GM21423 (cell line): ENCODE results near the gene PSG5.
"Not testable (repeated sequence)": the region's sequence is repeated elsewhere in the genome, so short reads cannot be mapped to it uniquely, and the experiment has no call there.

Experiments
- ATAC-seq: cut with Tn5 transposase; IDR thresholded peaks from one replicate; pipeline ENCODE4 v1.9.1; 2021; ENCODE audit warnings: mild to moderate bottlenecking, moderate library complexity; ENCODE audit not compliant: unreplicated experiment

Gene PSG5

DNA sequence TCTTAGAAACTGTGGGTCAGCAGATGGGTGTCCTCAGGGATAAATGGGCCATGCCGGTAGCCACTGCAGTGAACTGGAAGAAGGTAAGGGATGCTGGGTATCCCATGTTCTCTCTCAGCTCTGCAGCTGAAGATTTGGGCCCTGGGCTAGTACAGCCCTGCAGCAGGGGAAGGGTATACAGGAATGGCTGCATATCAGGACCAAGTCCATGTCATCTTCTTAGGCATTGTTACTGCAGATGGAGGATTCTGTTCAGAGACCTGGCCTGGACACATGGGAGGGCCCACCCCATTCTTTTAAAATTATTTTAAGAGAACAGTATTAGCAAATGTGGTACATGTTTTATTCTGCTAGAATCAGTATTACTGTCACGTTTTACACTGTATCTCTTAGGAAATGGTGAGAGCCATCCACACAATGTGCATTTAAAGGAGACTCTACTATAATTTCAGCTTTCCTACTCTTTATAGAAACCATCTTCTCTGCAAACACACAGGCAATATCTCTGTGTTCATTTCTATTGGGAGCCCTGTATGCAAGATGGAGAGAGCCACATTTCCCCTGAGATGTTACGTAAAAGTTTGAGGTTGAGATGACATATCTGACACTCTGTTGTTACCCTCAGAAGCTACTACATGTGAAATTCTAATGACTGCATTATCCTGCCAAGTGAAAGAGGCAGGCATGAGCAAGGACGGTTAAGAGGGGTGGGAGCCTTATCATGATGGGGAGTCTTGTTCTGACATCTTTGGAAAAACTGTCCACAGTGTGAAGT lies 6.2 kb upstream of the PSG5 start:
- ATAC-seq, result not testable (repeated sequence)

DNA sequence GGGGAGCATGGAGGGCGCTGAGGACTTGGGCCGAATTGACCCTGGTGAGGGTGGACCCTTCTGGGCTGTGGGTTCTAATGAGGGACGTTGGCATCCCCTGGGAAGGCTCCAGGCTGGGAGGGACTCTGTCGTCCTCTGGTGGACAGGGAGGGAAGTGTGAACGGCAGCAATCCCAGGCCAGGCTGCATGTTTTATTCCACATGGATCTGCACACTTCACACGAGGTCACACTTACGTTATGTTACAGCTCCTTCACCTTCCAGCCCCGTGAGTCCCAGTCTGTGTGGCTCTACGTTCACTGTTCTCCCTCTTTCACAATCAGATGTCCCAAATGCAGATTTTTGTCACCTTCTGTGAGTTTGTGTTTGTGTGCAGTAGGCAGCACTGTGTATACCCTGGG lies 1.8 kb upstream of the PSG5 start:
- ATAC-seq, result not testable (repeated sequence)

DNA sequence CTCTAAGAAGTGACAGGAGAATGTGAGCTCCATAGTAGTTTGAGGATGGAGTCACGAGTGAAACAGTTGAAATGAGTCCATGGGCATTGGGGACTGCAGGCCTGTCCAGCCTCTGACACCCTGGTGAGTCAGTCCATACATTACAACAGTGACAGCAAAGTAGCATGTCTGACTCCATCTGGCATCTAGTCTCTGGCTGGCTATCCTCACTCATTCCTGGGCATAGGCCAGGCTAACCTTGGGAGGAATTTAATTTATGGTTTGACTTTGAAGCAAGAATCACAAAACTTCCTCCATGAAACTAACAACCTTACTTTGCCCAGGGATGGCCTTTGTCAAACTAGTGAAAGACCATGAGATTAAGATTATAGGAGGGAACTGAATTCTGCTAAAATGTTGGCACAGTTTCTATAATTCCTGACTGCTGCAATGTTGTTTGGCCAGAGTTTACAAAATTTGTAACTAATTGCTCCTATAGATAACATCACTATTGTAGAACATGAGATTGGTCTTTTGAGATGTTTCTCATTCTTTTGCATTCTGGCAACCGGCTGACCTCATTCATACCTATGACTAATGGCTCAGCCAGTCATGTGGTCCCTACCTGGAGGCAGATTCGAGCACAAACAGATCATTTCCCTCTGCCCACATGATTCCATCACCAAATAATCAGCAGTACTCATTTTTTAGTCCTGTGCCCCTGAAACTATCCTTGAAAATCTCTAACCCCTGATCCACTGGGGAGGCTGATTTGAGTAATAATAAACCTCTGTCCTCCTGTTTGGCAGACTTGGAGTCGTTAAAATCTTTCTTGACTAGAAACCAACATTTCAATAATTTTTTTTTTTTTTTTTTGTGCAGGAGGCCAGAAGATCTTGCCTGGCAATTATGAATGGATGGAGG lies 4.2 kb downstream of the PSG5 start:
- ATAC-seq, result not testable (repeated sequence)

GRCh38 chr19:43179569-43180147 lies 6.7 kb downstream of the PSG5 start:
- ATAC-seq, result not testable (repeated sequence)

DNA sequence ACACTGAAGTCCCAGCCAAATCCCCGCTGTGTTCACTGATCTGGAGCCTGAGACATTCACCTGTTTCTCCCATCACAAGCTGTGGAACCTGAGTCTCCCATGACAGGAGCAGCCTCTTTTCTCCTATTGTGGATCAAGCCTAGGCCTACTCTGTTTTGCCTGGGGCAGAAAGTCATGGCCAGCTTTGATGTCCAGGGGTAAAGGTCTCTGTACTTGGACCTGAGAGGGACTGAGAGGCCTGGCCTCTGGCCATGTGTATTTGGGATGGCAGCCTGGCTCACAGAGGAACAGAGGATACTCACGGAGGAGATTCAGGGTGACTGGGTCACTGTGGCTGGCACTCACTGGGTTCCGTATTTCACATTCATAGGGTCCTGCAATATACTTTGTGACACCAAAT lies 7.8 kb downstream of the PSG5 start:
- ATAC-seq, result not testable (repeated sequence)

GRCh38 chr19:43165906-43166305 lies 20.4 kb downstream of the PSG5 start:
- ATAC-seq, result not testable (repeated sequence)

- ATAC-seq, result not testable (repeated sequence)
These were observed 23.2 kb downstream of the PSG5 start for GRCh38 chr19:43163135-43163534.

- ATAC-seq, result not testable (repeated sequence)
These were observed 24.1 kb downstream of the PSG5 start for GRCh38 chr19:43162261-43162660.

- ATAC-seq, result no peak
These were observed 34.1 kb downstream of the PSG5 start for GRCh38 chr19:43152214-43152613.

- ATAC-seq, result not testable (repeated sequence)
These were observed 36.5 kb downstream of the PSG5 start for GRCh38 chr19:43149788-43150187.

DNA sequence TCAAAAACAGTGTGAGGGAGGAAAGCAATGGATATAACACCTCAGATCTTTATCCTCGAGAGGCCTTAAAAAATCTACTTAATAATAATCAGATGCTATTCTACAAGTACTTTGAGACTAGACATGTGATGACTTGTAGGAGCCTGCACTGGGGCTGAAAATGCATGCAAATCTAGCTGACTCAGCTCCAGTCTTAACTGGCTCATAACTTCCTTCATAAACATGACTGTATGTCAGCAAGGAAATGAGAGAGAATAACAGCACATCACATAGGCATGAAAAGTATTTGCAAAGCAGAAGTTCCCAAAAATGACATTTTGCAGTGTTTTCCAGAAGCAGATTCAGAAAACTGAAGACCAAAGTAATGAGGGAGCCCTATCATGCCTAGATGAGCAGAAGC lies 38.1 kb downstream of the PSG5 start:
- ATAC-seq, result no peak

GRCh38 chr19:43141763-43142162 lies 44.6 kb downstream of the PSG5 start:
- ATAC-seq, result not testable (repeated sequence)

- no peak for ATAC-seq
These were observed 53.6 kb downstream of the PSG5 start for GRCh38 chr19:43132696-43133095.

DNA sequence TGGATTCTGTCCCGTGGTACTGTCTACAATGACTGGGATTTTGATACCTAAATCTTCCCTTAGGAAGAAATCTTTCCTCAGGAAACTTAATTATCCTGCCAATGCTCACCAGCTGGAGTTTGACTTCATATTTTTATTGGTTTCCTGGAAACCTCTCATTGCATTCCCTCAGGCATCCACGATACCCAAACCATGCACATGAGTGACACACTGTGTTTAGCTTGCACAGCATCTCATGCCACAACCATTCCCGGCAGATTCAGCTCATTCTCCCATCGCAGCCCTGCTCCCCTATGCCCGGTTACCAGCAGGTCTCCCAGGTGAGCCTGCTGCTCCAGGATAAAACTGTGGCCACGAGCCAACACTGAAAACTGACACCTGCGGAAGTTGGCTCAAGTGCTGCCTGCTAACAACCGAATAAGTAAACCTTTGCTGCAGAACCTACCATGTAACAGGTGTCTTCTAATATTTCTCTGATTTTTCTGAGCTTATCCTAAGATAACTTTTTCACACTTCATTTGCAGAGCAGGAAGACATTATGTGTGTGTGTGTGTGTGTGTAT lies 55.0 kb downstream of the PSG5 start:
- ATAC-seq, result not testable (repeated sequence)

DNA sequence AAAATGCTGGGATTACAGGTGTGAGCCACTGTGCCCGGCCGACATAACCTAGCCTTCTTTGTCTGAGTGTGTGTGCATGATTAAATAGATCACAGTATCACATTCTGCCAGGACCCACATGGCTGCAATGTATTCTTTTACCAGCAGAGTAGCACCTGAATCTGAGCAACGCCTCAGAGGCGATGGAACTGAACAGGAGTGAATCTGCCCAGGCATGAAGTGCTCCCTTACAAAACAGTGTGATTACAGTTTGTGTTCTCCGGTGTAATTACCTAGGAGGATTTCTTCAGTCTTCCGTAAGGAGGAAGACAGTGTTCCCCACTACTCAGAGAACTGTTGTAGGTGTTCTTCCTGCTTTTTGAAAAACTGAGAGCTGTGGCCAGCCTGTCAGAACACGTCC lies 57.1 kb downstream of the PSG5 start:
- ATAC-seq, result not testable (repeated sequence)

- ATAC-seq, result not testable (repeated sequence)
These were observed 59.0 kb downstream of the PSG5 start for GRCh38 chr19:43127336-43127735.

GRCh38 chr19:43126720-43127119 lies 59.6 kb downstream of the PSG5 start:
- no peak for ATAC-seq

GRCh38 chr19:43124360-43124759 lies 62.0 kb downstream of the PSG5 start:
- ATAC-seq, result no peak

GRCh38 chr19:43120433-43121026 lies 65.8 kb downstream of the PSG5 start:
- ATAC-seq, result not testable (repeated sequence)

GRCh38 chr19:43119526-43119925 lies 66.8 kb downstream of the PSG5 start:
- not testable (repeated sequence) for ATAC-seq
